MCF 10A (cell line): ENCODE data around the gene LSM4. TPM values are rescaled to one million over a fixed set of nuclear protein-coding genes. Genes with fewer than 3 reads are reported as not detected.

Experiments used
- BruUV-seq: library from RNA; stranded (reverse); fragments of 400-500 nt; replicated peaks from 2 replicates; lab custom pipeline; 2021; lab: Mats Ljungman, UMichigan
- CTCF ChIA-PET: fragments of 300-600 bp; sonication (Branson Sonifier 250); formaldehyde crosslinking; extraction: SDS; loops from one replicate; lab custom pipeline; 2021; ENCODE audit warnings: antibody characterized with exemption, inconsistent platforms; lab: Yijun Ruan, JAX
- POLR2A ChIA-PET: fragments of 300-600, 350-650 bp; sonication (Branson Sonifier 250); formaldehyde crosslinking; extraction: SDS; loops from one replicate; lab custom pipeline; 2020; ENCODE audit warnings: antibody characterized with exemption, inconsistent platforms; lab: Yijun Ruan, JAX
- DNase-seq: peaks from one replicate; pipeline ENCODE4 v3.0.0-alpha.2; 2018; ENCODE audit not compliant: unreplicated experiment
- H3K27ac Mint-ChIP-seq: one replicate; pipeline ENCODE4 v1.8.0; 2022; ENCODE audit warnings: mild to moderate bottlenecking, low read depth, mixed read lengths; ENCODE audit not compliant: unreplicated experiment
- H3K27me3 Mint-ChIP-seq: one replicate; pipeline ENCODE4 v1.8.0; 2022; ENCODE audit warnings: mixed read lengths; ENCODE audit not compliant: insufficient read depth, unreplicated experiment
- H3K36me3 Mint-ChIP-seq: one replicate; pipeline ENCODE4 v1.8.0; 2022; ENCODE audit warnings: mild to moderate bottlenecking, moderate library complexity, mixed read lengths; ENCODE audit not compliant: insufficient read depth, unreplicated experiment
- H3K4me1 Mint-ChIP-seq: one replicate; pipeline ENCODE4 v1.8.0; 2022; ENCODE audit warnings: mixed read lengths; ENCODE audit not compliant: insufficient read depth, unreplicated experiment
- H3K4me3 Mint-ChIP-seq: one replicate; pipeline ENCODE4 v1.8.0; 2022; ENCODE audit warnings: mild to moderate bottlenecking, moderate library complexity, mixed read lengths; ENCODE audit not compliant: unreplicated experiment
- H3K9me3 Mint-ChIP-seq: one replicate; pipeline ENCODE4 v1.8.0; 2022; ENCODE audit warnings: mixed read lengths; ENCODE audit not compliant: unreplicated experiment
- intact Hi-C: fragments of 100-400 bp; cut with micrococcal nuclease; formaldehyde crosslinking; loops from 2 replicates; pipeline ENCODE4 v1.14.1; 2022
- total RNA-seq: library from RNA; stranded (reverse); gene quantifications from 2 replicates; pipeline ENCODE4 v1.2.3, GENCODE V29; 2022
- TF ChIP-seq, protein P1 (sequence below): fragments of 200-600 bp; IDR thresholded peaks from one replicate; pipeline ENCODE4 v1.8.0; 2022; ENCODE audit warnings: antibody characterized with exemption, mild to moderate bottlenecking; ENCODE audit not compliant: unreplicated experiment

Gene LSM4
- total RNA-seq, 1 experiment from 2014 or later, result 193 TPM

DNA sequence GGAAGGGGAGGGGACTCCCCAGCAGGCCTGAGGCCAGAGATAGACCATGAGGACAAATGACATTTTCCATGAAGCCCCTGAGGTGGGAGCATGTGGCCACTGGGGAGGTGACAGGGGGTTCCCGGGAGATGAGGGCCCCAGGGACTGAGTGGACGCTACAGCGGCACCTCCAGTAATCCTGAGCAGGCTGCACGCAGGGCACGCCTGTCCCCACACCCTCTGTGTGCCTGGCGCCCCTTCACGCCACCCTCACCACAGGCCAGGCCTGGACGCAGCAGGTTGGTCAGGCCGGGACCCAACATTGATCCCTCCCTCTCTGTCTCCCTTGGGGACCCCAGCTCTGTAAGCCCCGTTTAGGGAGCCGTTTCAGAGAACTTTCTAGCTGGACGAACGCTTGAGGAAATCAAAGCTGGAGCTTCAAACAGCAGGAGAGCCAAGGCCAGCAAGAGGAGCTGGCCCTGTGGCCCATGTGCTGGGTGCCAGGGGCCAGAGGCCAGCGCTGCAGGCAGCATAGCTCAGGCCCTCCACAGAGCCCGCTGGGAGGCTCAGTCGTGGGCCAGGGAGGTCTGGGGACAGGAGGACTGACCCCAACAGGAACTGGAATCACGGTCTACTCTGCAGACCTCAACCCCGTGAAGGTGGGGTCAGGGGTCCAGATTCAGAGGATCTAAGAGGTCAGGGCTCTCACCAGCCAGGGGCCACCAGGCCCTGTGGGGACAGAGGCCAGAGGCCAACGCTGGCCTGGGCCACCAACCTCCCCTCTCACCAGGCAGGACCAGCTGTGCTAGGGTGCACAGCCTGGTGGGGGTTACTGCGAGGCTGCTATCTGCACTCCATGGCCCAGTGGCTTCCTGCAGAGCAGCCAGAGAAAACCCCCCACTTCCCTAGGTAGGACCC, 14.6 kb downstream of the LSM4 start:
- Mint-ChIP-seq H3K36me3 (peaks cover 42% of the 10 kb centered on the region), H3K9me3 (no peaks in the 10 kb centered on the region), H3K4me1 (peaks cover 15% of the 10 kb centered on the region), H3K27me3 (no peaks in the 10 kb centered on the region), H3K27ac (no peak overlapping the region), H3K4me3 (no peak overlapping the region)
- CTCF ChIA-PET, result interaction anchor here (0.6 to 1.3 kb wide), 3 partner anchors 12 to 20 kb away, joined by 3 to 4 read pairs (median 3); no protein-coding TSS in a partner anchor
- POLR2A ChIA-PET, result no interaction called here
- intact Hi-C loops, result no loop called here
- no peak for DNase-seq
- TF ChIP-seq, protein P1, sequence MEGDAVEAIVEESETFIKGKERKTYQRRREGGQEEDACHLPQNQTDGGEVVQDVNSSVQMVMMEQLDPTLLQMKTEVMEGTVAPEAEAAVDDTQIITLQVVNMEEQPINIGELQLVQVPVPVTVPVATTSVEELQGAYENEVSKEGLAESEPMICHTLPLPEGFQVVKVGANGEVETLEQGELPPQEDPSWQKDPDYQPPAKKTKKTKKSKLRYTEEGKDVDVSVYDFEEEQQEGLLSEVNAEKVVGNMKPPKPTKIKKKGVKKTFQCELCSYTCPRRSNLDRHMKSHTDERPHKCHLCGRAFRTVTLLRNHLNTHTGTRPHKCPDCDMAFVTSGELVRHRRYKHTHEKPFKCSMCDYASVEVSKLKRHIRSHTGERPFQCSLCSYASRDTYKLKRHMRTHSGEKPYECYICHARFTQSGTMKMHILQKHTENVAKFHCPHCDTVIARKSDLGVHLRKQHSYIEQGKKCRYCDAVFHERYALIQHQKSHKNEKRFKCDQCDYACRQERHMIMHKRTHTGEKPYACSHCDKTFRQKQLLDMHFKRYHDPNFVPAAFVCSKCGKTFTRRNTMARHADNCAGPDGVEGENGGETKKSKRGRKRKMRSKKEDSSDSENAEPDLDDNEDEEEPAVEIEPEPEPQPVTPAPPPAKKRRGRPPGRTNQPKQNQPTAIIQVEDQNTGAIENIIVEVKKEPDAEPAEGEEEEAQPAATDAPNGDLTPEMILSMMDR, result no peak
- no TSS peak for BruUV-seq

DNA sequence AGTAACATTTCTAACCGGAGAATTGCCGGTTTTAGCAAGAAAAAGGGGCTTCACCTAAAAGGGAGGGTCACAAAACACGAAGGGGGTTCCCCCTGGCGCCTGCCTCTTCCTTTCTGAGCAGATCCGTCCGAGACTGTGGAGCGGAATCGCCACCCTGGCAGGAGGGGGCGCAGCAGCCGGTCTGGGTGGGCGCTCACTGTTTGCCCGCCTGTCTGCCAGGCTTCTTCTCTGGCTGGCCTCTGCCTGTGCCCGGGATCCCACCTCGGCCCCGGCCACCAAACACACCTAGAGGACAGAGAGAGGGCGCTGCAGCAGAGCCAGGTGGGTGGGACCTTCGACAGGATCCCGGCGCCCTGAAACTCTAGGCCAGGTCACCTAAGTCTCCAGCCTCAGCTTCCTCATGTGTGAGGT, 15.6 kb downstream of the LSM4 start:
- H3K4me1 Mint-ChIP-seq, result peaks cover 16% of the 10 kb centered on the region
- TF ChIP-seq, protein P1, result no peak
- H3K36me3 Mint-ChIP-seq, result peaks cover 32% of the 10 kb centered on the region
- H3K27ac Mint-ChIP-seq, result no peak overlapping the region
- BruUV-seq, result no TSS peak
- intact Hi-C loops, result no loop called here
- H3K4me3 Mint-ChIP-seq, result no peak overlapping the region
- H3K9me3 Mint-ChIP-seq, result no peaks in the 10 kb centered on the region
- ChIA-PET CTCF (interaction anchor here (0.5 to 1.0 kb wide), 2 partner anchors 14 to 27 kb away, joined by 3 read pairs; no protein-coding TSS in a partner anchor), POLR2A (no interaction called here)
- no peaks in the 10 kb centered on the region for H3K27me3 Mint-ChIP-seq
- no peak for DNase-seq

DNA sequence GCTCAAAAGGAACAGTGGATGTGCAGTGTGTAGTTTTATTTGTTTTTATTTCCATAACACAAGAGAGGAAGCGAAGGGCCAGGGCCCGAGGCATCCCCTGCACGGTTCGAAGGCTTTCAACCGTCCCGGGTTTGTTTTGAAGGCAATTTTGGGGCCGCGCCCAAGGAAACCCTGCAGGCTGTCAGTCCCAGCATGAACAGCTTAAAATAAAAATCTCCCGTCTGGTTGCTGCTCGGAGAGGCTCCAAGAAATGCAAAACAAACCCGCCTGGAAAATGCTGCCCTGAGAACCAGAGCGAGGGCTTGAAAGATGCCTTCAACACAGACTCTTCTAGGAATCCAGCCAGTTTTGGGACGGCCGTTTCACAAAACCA, 16.0 kb downstream of the LSM4 start:
- no peak overlapping the region for H3K27ac Mint-ChIP-seq
- H3K4me3 Mint-ChIP-seq, result no peak overlapping the region
- BruUV-seq, result TSS peak; percentile 93
- DNase-seq, result no peak
- H3K36me3 Mint-ChIP-seq, result peaks cover 29% of the 10 kb centered on the region
- peaks cover 16% of the 10 kb centered on the region for H3K4me1 Mint-ChIP-seq
- intact Hi-C loops, result no loop called here
- ChIA-PET CTCF (interaction anchor here (0.5 to 1.0 kb wide), 2 partner anchors 14 to 27 kb away, joined by 3 read pairs; no protein-coding TSS in a partner anchor), POLR2A (no interaction called here)
- TF ChIP-seq, protein P1, result no peak
- H3K9me3 Mint-ChIP-seq, result no peaks in the 10 kb centered on the region
- no peaks in the 10 kb centered on the region for H3K27me3 Mint-ChIP-seq

DNA sequence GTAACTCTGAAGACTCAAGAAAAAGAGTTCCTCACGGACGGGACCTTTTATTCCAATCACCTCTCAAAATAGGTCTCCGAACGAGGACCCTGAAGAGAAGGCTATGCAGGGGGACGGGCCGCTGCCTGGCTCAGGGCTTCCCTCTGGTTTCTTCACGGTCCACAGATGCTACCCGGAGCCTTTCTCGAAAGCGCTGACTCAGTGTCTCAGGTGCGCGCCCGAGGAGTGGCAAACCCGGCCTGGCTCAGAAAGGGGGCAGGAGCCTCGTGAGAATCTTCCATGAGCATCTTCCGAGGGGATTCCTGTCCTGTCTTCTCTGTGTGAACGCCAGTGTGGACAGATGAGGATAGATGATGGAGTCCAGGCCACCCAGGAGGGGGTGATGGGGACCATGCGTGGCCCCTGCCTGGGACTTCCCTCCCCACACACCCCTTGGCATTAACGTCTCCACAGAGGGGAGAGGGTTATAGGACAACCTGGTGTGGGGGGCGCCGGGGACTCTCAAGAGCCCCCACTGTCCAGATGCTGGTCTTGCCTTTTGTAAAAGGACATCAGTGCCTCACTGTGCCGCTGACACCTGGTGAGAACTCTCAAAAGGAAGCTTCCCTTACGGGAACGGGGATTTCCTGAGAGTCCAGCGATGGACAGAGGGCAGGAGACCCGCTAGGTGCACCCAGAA, 16.5 kb downstream of the LSM4 start:
- no peaks in the 10 kb centered on the region for H3K27me3 Mint-ChIP-seq
- peaks cover 29% of the 10 kb centered on the region for H3K36me3 Mint-ChIP-seq
- DNase-seq, result no peak
- ChIA-PET POLR2A (no interaction called here), CTCF (interaction anchor here (0.5 to 1.0 kb wide), 2 partner anchors 14 to 26 kb away, joined by 3 read pairs; no protein-coding TSS in a partner anchor)
- H3K27ac Mint-ChIP-seq, result no peak overlapping the region
- no peak overlapping the region for H3K4me3 Mint-ChIP-seq
- TF ChIP-seq, protein P1, result no peak
- H3K9me3 Mint-ChIP-seq, result no peaks in the 10 kb centered on the region
- BruUV-seq, result no TSS peak
- intact Hi-C loops, result no loop called here
- H3K4me1 Mint-ChIP-seq, result peaks cover 16% of the 10 kb centered on the region
